Endothelial cell of umbilical vein (primary cell): ENCODE measurements around the gene CSNK1D.

Source experiments
- CTCF ChIP-seq, 2 donors: IDR thresholded peaks; 1 replicate in 1 of 2; 2 replicates in 1 of 2; pipeline ENCODE4 v1.5.1; 2011; ENCODE audit warnings: low read length in 2 of 2, mild to moderate bottlenecking in 2 of 2, moderate library complexity in 2 of 2, control low read depth in 1 of 2, inconsistent platforms in 1 of 2, low read depth in 1 of 2; ENCODE audit not compliant: insufficient read depth in 1 of 2; ENCODE audit errors: extremely low read depth in 1 of 2
- EZH2 ChIP-seq: IDR thresholded peaks from 2 replicates; pipeline ENCODE4 v1.6.1; 2012; ENCODE audit warnings: borderline replicate concordance, low read depth, mild to moderate bottlenecking, moderate library complexity, low read length, inconsistent platforms; ENCODE audit not compliant: severe bottlenecking
- MYC ChIP-seq: IDR thresholded peaks from one replicate; pipeline ENCODE4 v1.6.1; 2011; ENCODE audit warnings: mild to moderate bottlenecking, low read depth, low read length
- POLR2A ChIP-seq: IDR thresholded peaks from 2 replicates; pipeline ENCODE4 v1.6.1; 2012; ENCODE audit warnings: low read depth, mild to moderate bottlenecking, control low read depth, low read length
- POLR2AphosphoS5 ChIP-seq: IDR thresholded peaks from 2 replicates; pipeline ENCODE4 v1.6.1; 2012; ENCODE audit warnings: low read depth, mild to moderate bottlenecking, control low read depth, low read length, moderate library complexity; ENCODE audit not compliant: insufficient read depth

GRCh38 chr17:82314012-82314726 lies 40.7 kb upstream of the CSNK1D start:
- no peak for TF ChIP-seq CTCF (IDR thresholded peaks at IDR 0.05; ENCODE audit: extremely low read depth in 1 of 2, insufficient read depth in 1 of 2, low read depth in 1 of 2, low read length in 2 of 2)
- no peak for TF ChIP-seq MYC
- TF ChIP-seq POLR2AphosphoS5: no peak
- no peak for TF ChIP-seq EZH2
- no peak for TF ChIP-seq POLR2A
